ENCODE results near the gene UGT1A4.

DNA sequence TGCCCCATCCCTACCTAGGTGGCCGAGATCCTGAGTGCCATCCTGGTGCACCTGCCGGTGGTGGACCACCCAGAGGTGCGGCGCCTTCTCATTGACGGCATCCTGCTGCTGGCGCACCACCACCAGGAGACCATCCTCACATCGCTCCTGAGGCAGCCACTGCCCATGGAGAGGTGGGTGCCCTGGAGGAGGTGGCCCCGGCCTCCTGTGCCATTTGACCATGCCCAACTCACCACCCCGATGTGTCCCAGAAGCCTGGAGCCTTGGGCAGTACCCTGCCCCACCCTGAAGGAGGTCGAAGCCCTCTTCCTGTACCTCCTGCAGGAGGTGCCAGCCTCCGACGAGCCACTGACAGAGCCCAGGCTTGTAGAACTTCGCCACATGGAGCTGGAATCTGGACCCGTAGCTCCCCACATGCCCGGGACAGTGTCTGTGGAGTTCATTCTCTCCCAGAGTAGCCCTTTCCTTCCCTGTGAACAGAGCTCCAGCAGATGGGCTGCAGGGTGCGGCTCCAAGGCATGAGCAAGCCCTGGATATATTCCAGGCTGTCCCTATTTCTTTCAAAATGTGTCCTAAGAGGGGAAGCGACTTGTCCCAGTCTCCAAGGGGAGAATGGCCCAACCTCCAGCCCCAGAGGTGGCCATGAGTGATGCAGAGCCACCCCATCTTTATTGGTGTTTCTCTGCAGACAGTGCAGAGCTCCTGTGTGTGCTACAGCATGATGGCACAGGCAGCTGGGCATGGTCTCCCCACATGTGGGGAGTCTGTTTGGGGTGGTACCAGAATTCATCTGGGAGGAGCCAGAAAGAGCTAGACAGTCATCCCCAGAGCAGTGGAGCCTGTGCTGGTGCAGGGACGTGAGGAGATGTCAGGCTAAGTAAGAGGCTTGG lies 101.6 kb downstream of the UGT1A4 start:
- TF ChIP-seq, protein P1, sequence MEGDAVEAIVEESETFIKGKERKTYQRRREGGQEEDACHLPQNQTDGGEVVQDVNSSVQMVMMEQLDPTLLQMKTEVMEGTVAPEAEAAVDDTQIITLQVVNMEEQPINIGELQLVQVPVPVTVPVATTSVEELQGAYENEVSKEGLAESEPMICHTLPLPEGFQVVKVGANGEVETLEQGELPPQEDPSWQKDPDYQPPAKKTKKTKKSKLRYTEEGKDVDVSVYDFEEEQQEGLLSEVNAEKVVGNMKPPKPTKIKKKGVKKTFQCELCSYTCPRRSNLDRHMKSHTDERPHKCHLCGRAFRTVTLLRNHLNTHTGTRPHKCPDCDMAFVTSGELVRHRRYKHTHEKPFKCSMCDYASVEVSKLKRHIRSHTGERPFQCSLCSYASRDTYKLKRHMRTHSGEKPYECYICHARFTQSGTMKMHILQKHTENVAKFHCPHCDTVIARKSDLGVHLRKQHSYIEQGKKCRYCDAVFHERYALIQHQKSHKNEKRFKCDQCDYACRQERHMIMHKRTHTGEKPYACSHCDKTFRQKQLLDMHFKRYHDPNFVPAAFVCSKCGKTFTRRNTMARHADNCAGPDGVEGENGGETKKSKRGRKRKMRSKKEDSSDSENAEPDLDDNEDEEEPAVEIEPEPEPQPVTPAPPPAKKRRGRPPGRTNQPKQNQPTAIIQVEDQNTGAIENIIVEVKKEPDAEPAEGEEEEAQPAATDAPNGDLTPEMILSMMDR (IDR thresholded peaks at IDR 0.05) = no peak
- no peak for TF ChIP-seq POLR2AphosphoS5 (IDR thresholded peaks at IDR 0.05)
- no peak for TF ChIP-seq EP300 (IDR thresholded peaks at IDR 0.05; ENCODE audit: low read depth)
